UCSD-AML1 (cell line): Measurements from ENCODE around the gene TOMM34.

Source experiments
- DNase-seq: peaks from one replicate; lab custom pipeline; 2025; ENCODE audit not compliant: unreplicated experiment; lab: John Stamatoyannopoulos, UW

The TOMM34 gene

DNA sequence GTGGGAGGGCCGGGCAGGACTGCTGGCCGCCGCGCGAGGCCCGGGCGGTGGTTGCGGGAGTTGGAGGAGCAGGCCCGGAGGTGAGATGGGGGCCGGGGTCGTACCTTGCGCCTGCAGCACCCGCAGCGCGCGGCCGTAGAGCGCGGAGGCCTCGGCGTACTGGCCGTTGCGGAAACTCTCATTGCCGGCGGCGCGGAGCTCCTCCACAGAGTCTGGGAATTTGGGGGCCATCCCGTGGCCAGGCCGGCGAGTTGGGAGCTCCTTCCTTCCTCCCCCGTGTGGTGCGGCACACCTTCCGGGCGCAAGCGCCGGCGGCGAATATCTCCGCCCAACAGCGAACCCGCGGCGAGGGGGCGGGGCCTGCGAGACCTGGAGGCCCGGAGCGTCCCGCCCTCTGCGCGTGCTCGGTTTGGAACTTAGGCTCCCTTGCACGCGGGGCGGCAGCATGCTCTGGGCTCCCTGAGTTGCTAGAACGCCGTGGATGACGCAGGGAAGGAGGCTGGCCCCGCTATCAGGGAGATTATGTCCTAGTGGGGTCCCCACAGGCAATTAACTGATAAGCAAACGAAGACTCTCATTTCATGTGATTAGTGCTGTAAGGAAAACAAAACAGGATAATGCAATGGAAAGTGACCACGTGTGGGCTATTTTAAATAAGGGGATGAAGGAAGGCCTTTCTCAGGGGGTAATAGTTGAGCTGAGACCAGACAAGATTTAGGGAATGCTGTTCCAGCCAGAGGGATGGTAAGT, at the start of gene TOMM34:
TOMM34 (minus strand) TSS at position 295 of the 750 bp plus-strand sequence; CDS start at position 231, 64 bp downstream.
- DNase-seq: peak; percentile 96

DNA sequence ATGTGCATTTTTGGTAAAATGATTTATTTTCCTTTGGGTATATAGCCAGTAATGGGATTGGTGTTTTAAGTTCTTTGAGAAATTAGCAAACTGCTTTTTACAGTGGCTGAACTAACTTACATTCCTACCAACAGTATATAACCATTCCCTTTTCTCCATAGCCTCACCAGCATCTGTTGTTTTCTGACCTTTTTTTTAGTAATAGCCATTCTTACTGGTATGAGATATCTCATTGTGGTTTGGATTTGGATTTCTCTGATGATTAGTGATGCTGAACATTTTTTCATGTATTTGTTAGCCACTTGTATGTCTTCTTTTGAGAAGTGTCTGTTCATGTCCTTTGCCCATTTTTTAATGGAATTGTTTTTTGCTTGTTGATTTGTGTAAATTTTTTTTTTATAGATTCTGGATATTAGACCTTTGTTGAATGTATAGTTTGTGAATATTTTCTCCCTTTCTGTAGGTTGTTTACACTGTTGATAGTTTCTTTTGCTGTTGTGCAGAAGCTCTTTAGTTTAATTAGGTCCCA, 48.4 kb upstream of the TOMM34 start:
- no peak for DNase-seq

- no peak for DNase-seq
These were observed 37.5 kb upstream of the TOMM34 start for GRCh38 chr20:44997668-44998067.

GRCh38 chr20:44997171-44997570, 37.0 kb upstream of the TOMM34 start:
- DNase-seq: no peak

- no peak for DNase-seq
These were observed 33.1 kb upstream of the TOMM34 start for GRCh38 chr20:44993343-44993742.

- no peak for DNase-seq
These were observed 30.8 kb upstream of the TOMM34 start for GRCh38 chr20:44990957-44991356.

GRCh38 chr20:44990425-44990824, 30.2 kb upstream of the TOMM34 start:
- DNase-seq: peak; percentile 18

DNA sequence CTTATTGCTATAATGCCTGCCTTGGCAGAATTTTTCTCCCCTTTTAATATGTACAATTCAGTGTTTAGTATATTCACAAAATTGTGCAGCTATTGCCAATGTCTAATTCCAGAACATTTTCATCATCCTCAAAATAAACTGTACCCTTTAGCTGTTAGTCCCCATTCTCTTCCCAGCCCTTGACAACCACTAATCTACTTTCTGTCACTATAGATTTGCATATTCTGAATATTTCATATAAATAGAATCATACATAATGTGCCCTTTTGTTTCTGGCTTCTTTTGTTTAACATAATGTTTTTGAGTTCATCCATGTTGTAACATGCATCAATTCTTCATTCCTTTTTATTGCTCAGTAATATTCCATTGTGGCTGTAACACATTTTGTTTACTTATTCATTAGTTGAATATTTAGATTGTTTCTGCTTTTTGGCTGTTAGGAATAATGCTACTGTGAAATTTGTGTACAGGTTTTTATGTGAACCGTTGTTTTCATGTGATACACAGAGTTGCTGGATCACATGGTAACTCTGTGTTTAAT, 28.5 kb upstream of the TOMM34 start:
- DNase-seq: no peak

DNA sequence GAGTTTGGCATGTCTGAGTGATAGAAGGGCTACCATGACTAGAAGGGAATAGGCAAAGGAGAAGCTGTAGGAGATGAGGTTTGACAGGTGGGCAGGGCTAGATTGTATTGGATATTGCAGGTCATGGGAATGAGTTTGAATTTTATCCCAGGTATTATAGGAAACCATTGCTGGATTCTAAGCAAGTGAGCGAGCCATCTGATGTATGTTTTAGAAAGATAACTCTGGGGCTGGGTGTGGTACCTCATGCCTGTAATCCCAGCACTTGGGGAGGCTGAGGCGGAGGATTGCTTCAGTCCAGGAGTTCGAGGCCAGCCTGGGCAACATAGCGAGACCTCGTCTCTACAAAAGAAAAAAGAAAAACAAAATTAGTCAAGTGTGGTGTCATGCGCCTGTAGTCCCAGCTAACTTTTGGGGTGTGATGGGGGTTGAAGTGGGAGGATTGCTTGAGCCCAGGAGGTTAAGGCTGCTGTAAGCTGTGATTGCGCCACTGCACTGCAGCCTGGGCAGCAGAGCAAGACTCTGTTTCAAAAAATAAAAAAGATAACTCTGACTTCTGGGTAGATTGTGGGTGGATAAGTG, 23.0 kb upstream of the TOMM34 start:
- DNase-seq: no peak

GRCh38 chr20:44981736-44982406, 21.7 kb upstream of the TOMM34 start:
- DNase-seq: no peak

DNA sequence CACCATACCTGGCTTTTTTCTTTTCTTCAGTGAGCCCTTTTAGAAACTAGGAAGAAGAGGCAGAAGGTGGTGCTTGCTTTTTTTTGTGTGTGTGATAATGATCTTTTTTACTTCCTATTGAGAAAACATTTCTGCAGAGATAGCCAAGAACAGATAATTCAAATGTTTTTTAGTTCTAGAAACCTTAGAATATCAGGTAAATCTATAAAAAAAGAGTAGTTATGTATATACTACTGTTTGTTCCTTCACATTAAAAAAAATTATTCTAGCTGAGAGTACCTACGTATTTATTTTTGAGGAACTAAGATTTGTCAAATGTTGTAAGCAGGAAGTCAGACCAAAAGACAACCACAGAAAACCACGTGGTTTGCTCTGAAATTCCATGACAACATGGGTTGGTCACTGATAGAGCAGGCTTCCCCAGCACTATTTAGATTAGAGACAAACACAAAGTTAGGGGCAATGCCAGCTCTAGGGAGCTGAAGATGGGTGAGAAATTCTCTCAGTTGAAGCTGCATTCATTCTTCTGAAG, 19.0 kb upstream of the TOMM34 start:
- peak; percentile 24 for DNase-seq

DNA sequence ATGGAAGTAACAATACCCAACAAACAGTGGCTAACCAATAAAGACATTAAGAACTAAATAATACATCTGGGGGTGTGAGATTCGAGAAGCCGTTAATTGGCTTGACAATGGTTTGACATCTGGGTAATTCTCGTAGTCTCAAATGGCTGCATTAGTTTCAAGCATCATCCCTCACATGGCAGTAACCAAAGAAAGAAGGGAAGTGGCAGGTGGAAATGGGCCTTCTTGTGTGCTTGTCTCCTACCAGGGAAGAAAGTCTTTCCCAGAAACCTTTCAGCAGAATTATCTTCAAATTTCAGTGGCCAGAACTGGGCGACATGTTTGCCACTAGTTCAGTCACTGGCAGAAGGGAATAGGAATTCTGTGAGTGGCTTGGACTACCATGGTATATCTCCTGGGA, 16.5 kb upstream of the TOMM34 start:
- no peak for DNase-seq

- no peak for DNase-seq
These were observed 12.9 kb upstream of the TOMM34 start for GRCh38 chr20:44973053-44973452.

DNA sequence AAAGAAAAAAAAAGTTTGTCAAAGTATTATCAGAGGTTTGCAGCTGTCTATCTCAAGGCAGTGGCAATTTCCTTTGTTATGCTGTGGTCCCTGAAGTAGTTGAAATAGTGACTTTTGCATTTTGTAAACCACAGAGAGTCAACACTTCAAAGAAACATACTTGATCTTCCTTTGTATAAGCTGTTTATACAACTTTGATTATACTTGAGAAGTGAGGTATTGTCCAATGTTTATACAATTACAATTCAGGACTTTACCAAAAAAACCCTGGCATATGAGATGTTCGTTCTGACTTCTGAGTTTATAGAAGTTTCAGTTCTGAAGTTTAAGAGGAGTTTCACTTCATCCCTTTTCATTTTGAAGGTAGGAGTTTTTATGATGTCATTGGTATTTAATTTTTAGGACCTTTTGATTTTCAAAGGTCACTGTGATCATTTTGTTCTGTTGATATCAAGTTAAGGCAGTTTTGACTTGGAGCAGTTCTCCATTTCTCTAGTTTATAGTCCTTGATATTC, 10.1 kb upstream of the TOMM34 start:
- no peak for DNase-seq

DNA sequence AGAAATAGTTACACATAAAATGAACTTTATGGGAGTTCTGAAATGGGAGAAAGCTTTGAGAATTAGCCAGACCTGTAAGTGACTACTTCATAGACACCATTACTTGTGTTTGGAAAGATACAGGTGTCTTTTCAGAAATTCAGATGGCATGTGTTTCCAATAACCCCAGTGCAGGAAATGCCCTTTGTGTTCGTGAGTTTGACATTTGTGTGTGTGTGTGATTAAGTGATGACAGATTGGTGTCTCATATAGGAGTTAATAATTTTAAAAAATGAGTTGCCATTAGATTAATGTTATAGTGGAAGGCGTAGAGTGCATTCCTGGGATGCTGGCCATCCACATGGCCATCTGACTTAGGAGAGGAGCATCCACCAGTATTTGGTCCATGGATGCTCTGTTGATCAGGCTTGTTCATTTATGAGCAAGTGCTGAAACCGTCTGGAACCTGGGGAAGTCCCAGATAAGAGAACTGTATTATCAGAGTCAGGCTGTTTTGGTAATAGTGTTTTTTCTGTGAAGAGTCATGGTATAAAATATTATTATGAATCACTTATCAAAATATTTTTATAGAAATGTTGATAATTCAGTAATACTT, 9.2 kb upstream of the TOMM34 start:
- no peak for DNase-seq

- peak; percentile 28 for DNase-seq
These were observed 7.1 kb upstream of the TOMM34 start for GRCh38 chr20:44967207-44967807.

DNA sequence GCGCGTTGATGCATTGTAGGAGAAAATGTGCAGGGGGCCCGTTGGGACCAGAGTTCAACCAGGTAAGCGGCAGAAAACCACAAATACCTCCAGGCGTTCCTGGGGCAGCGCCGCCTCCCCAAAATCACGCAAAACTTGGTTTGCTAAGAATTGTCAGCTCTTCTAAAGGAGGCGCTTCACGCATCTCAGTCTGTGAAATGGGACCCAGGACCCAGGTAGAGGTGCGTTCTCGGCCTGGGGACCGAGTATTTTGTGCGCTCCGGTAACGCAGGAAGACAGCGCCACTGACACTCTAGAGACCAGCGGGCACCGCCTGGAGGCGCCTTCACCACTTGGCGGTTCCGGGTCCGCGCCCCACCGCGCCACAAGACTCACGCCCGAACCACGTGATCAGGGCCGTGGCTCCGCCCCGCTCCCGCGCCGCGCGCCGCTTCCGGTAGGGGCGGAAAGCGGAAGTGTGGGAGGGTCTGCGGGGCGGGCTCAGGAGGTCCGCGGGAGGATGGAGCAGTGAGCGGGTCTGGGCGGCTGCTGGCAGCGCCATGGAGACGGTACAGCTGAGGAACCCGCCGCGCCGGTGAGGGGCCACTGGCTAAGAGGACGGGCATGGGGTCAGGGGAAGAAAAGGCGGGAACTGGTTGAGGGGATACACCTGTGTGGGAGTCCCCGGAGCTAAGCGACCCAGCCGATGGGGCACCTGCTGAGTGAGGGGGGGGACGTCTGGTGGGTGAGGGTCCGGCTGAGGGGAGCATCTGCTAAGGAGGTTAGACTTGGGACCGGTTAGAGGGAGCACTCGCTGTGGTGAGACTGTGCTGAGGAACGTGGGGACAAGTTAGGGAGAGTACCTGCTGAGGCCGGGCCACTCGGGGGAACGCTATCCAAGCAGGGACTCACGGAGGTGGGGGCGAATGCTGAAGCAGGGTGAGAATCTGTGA, 6.1 kb upstream of the TOMM34 start, which contains the start of gene STK4:
STK4 (plus strand) TSS at position 483 of the 932 bp plus-strand sequence; CDS start at position 540, 57 bp downstream.
- peak; percentile 98 for DNase-seq

DNA sequence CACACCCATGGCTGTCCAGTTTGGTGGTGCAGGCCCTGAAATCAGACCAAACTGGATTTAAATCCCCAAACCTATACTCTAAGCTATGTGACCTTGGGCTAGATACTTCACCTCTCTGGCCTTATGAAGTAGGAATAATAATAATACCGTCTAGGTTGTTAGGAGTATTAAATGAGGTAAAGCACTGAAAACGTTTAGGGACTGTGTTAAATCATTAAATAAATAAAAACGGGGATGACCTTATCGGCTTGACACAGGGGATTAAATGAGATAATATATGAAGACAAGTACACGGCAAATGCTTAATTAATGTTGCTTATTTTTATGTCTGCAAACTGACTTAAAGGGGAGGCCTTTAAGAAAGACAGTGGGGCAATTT, 5.4 kb upstream of the TOMM34 start:
- DNase-seq: no peak
